Cardiac septum (tissue), 1 donor: Measurements from ENCODE around the gene CA7. TPM values are rescaled to one million over a fixed set of nuclear protein-coding genes. Genes with fewer than 3 reads are reported as not detected.
"Not testable (repeated sequence)": the region's sequence is repeated elsewhere in the genome, so short reads cannot be mapped to it uniquely, and the experiment has no call there.

Source experiments
- DNase-seq: peaks from one replicate; pipeline ENCODE4 v3.0.0-alpha.2; 2020; ENCODE audit warnings: low spot score
- intact Hi-C: fragments of 100-400 bp; cut with DNase I; formaldehyde crosslinking; loops from one replicate; pipeline ENCODE4 v1.14.0; 2022
- total RNA-seq: library from RNA; stranded (reverse); fragmentation: NEBNext Ultra II Directional; extraction: Animal tissue kit (Norgen Biotek cat#: 25700); gene quantifications from one replicate; pipeline ENCODE4 v1.2.1, GENCODE V29; 2021
- donor health status: DM: no; HTN: no; CAD: no.

Gene CA7
- total RNA-seq, 1 donor from 2014 or later, result not detected

DNA sequence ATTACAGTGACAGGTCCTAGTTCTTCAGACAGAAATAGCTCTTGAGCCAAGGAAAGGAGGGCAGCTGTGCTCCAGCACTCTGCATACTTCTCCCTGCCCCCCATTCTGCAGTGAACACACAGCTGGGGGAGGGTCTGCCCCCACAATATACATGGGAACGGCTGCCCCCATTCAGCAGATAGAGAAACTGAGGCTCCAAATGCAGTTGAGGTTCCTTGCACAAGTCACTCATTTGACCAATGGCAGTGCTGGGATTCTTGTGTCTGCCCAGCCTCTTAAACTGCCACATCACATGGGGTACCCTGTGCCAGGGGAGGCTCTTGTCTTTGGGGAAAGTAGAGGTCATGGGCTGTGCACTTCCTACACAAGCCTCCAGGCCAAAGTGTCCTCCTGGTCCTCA, 25.2 kb downstream of the CA7 start:
- intact Hi-C loops, result loop anchor here (5.0 to 10.0 kb wide), 5 partner anchors 37 to 385 kb away; partner anchors contain the start of genes DYNC1LI2 and NAE1
- no peak for DNase-seq

DNA sequence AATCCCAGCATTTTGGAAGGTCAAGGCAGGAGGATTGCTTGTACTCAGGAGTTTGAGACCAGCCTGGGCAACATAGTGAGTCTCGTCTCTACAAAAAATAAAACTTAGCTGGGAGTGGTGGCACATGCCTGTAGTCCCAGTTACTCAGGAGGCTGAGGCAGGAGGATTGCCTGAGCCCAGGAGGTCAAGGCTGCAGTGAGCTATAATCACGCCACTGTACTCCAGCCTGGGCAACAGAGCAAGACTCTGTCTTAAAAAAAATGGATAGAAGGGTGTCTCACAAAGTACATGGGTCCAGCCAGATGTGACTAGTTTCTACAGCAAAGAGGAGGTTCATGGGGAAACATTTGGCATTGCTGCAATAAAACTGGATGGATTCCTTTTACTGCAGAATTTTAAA, 27.1 kb downstream of the CA7 start:
- intact Hi-C loops, DNase-seq: not testable (repeated sequence)

- no peak for DNase-seq
- intact Hi-C loops, result no loop called here
These were observed 27.6 kb downstream of the CA7 start for GRCh38 chr16:66871840-66872239.

DNA sequence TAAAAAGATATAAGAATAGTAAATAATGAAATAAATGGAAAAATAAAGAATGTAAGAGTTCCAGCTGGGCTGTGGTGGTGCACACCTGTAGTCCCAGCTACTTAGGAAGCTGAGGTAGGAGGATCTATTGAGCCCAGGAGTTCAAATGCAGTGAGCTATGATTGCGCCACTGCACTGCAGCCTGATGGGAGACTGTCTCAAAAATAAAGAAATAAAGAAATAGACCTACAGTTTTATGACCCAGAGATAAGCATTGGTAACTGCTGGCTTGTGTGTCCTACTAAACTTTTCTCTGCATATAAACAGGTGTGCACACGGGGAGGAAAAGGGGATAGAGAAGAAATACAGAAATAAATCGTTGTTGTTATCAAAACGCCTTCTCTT, 28.3 kb downstream of the CA7 start:
- no peak for DNase-seq
- intact Hi-C loops, result no loop called here

- intact Hi-C loops, result no loop called here
These were observed 28.9 kb downstream of the CA7 start for GRCh38 chr16:66872943-66873684.

GRCh38 chr16:66873685-66874055, 29.5 kb downstream of the CA7 start:
- intact Hi-C loops, result no loop called here
- DNase-seq, result no peak

More at GRCh38 chr16:66872943-66873684, 28.9 kb downstream of the CA7 start:
- peak; percentile 96 for DNase-seq

DNA sequence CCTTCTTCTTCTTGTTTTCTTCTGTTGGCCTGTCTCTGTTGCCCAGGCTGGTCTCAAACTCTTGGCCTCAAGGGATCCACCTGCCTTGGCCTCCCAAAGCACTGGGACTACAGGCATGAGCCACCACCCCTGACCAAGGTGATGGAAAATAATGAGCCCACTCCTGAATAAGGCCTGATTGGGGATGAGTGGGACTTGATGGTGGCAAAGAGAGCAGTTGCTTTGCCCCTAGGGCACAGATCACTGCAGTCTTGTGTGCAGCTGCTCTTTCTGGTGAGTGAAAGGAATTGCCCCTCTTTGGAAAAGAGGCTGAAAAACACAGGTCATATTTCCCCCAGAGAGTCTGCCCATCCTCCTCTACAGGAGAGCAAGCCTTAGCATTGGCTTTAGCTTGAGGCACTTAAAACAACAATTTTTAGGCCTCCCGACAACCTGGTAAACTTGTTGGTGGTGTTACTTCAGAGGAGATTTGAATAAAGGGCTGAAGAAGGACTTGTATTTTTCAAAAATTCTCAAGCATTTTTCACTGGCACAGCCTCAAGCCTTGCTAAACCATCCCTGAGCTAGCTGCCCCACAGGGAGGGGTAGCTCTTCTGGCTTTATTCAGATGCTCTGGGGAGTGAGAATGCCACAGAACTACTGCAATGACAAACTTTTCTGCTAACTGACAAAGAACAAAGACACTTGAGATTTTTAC, 30.0 kb downstream of the CA7 start:
- intact Hi-C loops, result no loop called here

DNA sequence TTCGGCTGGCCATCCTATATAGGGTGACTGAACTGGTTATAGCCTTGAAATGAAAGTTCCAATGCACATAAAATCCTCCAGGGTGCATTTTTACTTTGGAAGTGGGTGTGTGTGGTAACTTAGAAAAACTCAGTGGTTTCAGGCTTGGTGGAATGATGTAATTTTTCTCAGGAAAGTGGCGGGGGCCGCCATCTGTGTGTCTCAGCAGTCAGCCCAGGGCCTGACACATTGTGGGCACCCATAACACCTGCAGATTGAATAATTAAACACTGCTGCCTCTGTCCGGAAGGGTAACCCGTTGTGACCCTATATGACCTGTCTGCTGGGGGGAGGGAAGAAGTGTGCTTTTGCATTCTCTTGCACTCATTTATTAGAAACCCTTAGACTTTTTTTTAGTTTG, 33.9 kb downstream of the CA7 start:
- intact Hi-C loops, result no loop called here
- DNase-seq, result no peak

More for the DNA sequence above, 30.0 kb downstream of the CA7 start:
- no peak for DNase-seq

DNA sequence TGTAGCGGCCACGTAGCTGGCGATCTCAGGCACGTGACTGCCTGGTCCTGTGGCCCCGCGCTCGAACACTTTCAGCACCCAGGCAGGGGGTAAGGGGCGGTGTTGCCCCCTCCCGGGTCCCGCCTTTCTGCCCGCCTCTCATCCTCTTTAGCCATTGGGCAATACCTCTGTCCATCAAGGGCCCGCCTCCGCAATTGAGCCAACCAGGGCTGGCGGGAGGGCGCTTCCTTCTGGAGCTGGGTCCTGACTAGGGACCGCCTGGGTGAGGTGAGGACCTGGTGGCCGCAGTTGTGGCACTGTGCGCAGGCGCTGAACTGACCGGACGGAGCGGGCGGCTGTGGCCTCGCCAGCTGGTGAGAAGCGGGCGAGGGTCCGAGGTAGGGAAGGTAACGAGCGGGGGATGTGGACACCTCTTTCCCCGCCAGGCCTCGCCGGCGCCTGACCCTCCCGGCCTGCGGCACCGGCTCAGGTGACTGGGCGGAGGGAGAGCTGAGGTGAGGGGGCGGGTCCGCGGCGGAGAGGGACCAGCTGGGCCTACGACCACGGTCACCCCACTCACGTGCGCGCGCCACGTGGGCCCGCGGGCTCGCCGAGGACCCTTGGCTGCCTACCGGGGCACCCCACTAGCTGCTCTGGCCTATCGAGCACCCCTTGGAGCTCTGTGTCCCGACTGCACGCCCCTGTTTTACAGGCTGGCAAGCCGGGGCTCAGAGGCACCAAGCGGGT, 36.2 kb downstream of the CA7 start, which contains the start of gene PDP2:
Gene PDP2, plus strand, starts transcription at position 228 of the 726 bp plus-strand sequence. CDS start 3,770 bp downstream, outside the sequence.
- intact Hi-C loops, result no loop called here
- peak; percentile 98 for DNase-seq

DNA sequence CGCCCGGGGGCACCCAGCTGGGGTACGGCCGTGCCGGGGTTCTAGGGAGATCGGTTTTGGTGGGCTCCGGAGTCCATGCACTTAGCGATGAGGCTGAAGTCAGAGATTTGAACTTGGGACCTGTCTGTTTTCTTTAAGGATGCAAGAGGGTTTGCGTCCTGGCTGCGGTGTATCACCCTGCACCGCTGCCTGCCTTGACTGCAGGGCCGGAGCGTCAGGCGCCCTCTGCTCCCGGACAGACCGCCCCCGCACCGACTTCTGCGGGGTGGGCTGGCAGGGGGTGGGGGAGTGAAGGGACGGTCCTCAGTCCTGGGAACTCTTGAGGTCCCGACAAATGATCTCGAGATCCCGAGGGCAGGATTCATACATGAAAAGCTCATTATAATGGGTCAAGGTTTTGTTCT, 36.8 kb downstream of the CA7 start:
- intact Hi-C loops, result no loop called here
- DNase-seq, result no peak

DNA sequence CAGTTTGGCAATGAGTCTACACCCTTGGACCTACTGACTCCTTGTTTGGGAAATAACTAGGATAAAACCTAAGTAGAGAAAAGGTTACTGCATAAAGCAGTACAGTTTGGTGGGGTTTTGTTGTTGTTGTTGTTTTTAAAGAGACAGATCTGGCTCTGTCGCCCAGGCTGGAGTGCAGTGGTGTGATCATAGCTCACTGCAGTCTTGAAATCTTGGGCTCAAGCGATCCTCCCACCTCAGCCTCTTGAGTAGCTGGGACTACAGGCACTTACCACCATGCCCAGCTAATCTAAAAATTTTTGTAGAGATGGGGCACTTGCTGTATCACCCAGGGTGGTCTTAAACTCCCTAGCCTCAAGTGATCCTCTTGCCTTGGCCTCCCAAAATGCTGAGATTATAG, 37.3 kb downstream of the CA7 start:
- intact Hi-C loops, result no loop called here
- no peak for DNase-seq

DNA sequence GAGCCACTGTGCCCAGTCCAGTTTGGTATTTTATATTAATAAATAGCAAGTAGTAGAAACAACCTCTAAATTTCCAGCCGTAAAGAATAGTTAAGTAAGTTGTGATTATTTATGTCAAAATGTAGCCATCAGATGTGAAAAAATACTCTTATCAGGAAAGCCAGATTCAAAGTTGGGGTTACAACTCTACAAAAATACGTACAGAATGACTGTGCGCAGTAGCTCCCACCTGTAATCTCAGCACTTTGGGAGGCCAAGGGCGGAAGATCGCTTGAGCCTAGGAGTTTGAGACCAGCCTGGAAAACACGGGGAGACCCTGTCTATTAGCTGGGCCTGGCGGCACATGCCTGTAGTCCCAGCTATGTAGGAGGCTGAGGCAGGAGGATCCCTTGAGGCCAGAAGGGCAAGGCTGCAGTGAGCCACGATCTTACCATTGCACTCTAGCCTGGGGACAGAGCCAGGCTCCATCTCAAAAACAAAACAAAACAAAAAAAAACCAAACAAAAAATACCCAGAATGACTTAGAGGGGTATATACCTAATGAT, 37.8 kb downstream of the CA7 start:
- intact Hi-C loops, result no loop called here

DNA sequence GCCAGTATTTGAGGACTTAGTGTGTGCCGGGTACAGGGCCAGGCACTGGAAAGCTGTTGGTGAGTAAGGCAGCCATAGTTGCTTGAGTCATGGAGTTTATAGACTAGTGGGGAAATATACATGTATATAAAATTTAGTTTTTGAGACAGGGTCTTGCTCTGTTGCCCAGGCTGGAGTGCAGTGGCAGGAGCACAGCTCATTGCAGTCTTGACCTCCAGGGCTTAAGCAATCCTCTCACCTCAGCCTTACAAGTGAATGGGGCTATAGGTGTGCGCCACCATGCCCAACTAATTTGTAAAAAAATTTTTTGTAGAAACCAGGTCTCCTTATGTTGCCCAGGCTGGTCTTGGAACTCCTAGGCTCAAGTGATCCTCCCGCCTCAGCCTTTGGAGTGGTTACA, 38.5 kb downstream of the CA7 start:
- intact Hi-C loops, result no loop called here
- DNase-seq, result no peak

More for the DNA sequence above, 37.8 kb downstream of the CA7 start:
- no peak for DNase-seq

DNA sequence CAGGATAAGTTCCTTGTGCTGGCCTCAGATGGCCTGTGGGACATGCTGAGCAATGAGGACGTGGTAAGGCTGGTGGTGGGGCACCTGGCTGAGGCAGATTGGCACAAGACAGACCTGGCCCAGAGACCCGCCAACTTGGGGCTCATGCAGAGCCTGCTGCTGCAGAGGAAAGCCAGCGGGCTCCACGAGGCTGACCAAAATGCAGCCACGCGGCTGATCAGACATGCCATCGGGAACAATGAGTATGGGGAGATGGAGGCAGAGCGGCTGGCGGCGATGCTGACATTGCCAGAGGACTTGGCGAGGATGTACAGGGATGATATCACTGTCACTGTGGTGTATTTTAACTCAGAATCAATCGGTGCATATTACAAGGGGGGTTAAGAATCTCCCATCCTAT, 41.3 kb downstream of the CA7 start:
- DNase-seq, result no peak
- intact Hi-C loops, result no loop called here

- intact Hi-C loops, result no loop called here
- no peak for DNase-seq
These were observed 42.1 kb downstream of the CA7 start for GRCh38 chr16:66886321-66886720.

DNA sequence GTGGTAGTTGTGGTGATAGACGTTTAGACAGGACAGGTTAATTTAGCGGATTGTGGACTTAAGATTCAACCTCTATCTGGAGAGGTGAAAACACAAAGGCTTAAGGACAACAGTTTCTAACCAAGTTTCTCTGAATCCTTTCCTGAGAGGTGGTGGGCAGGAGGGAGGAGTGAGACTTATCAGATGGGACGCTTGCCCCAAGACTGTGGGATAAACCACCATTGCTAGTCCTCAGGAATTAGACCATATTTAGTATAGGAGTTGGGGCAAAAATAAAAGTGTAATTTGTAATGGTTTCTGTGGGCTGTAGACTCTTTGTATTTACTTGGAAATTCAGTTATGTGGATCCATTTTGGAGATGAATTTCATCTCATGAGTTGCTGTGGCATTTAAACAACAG, 42.7 kb downstream of the CA7 start:
- no peak for DNase-seq
- intact Hi-C loops, result no loop called here

DNA sequence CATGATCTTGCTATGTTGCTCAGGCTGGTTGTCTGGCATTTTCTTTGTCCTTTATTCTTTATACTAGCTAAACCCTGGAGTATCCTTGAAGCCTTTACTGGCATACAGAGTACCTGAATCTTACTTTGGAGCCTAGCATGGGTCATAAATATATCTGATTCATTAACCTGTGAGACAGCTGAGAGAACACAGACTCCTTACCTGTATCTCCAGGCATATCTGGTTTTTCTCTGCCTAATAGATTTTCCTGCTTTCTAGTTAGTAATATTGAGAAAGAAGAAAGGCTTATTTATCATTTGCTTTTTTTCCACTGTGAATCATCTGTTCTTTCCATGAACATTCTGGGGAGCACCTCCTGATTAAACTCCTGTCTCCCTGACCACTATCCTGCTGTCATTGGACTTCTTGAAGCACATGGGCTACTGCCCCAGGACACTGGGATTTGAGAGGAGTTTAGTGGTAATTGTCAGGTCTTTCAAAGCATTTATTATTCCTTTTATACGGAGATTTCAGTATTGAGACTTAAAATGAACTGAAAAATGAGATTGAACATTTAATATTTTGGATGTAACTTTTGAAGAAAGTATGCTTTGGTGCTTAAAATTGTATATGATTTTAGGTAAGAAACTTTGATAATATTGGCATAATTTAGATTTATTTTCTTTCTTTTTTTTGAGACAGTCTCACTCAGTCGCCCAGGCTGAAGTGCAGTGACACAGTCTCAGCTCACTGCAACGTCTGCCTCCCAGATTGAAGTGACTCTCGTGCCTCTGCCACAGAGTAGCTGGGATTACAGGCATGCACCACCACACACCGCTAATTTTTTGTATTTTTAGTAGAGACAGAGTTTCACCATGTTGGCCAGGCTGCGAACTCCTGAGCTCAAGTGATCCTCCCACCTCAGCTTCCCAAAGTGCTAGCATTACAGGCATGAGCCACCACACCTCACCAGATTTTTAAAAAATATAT, 44.7 kb downstream of the CA7 start:
- DNase-seq, result no peak
- intact Hi-C loops, result no loop called here

GRCh38 chr16:66889622-66890021, 45.4 kb downstream of the CA7 start:
- intact Hi-C loops, result no loop called here
- DNase-seq, result no peak

DNA sequence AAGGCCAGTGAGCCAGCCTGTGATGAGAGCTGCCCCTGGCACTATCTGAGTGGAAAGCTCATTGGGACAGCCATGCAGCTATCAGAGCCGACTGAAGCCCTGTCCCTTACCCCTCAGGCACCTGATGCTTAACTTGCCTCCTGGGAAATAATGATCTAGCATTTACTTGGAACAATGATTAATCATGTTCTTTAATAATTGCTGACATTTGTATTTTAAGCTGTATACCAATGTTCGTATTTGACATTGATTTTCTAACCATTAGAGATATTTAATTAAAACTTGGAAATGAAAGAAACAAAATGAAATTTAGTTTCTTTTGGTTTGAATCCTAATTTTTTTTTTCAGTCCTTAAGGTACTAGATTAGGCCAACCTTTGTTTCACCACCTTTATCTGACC, 46.6 kb downstream of the CA7 start:
- intact Hi-C loops, result no loop called here

More for the DNA sequence above, 46.6 kb downstream of the CA7 start:
- no peak for DNase-seq
